PC-9 (cell line): ENCODE data around the gene KL.

ENCODE experiments used
- CTCF ChIP-seq: fragments of 200-600 bp; sonication (generic); conservative IDR thresholded peaks from 2 replicates; pipeline ENCODE4 v1.6.1; 2017; ENCODE audit warnings: mixed run types, antibody characterized with exemption, mild to moderate bottlenecking, moderate library complexity
- EZH2 ChIP-seq: fragments of 200-600 bp; sonication (generic); IDR thresholded peaks from 2 replicates; pipeline ENCODE4 v1.8.0; 2017; ENCODE audit warnings: antibody characterized with exemption, low read depth

DNA sequence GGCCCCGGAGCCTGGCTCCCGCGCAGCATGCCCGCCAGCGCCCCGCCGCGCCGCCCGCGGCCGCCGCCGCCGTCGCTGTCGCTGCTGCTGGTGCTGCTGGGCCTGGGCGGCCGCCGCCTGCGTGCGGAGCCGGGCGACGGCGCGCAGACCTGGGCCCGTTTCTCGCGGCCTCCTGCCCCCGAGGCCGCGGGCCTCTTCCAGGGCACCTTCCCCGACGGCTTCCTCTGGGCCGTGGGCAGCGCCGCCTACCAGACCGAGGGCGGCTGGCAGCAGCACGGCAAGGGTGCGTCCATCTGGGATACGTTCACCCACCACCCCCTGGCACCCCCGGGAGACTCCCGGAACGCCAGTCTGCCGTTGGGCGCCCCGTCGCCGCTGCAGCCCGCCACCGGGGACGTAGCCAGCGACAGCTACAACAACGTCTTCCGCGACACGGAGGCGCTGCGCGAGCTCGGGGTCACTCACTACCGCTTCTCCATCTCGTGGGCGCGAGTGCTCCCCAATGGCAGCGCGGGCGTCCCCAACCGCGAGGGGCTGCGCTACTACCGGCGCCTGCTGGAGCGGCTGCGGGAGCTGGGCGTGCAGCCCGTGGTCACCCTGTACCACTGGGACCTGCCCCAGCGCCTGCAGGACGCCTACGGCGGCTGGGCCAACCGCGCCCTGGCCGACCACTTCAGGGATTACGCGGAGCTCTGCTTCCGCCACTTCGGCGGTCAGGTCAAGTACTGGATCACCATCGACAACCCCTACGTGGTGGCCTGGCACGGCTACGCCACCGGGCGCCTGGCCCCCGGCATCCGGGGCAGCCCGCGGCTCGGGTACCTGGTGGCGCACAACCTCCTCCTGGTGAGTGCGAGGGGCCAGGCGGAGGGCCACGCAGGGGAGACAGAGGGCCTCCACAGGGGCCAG, at the start of gene KL:
- TF ChIP-seq CTCF (no peak), EZH2 (no peak)
